HepG2 (cell line): ENCODE results near the gene CDC34. TPM values are rescaled to one million over a fixed set of nuclear protein-coding genes. Genes with fewer than 3 reads are reported as not detected.

ENCODE experiments used
- AKNA ChIP-seq: sonication (generic); formaldehyde crosslinking; IDR thresholded peaks from 2 replicates; pipeline ENCODE4 v1.4.0; 2020; ENCODE audit warnings: missing genetic modification reagents, borderline replicate concordance
- ATF7-NPFF ChIP-seq: sonication (generic); formaldehyde crosslinking; IDR thresholded peaks from 2 replicates; pipeline ENCODE4 v1.8.1; 2023; ENCODE audit warnings: mild to moderate bottlenecking, low read depth, missing genetic modification reagents, moderate library complexity
- E2F5 ChIP-seq: sonication (generic); formaldehyde crosslinking; conservative IDR thresholded peaks from 2 replicates; pipeline ENCODE4 v1.4.0; 2020; ENCODE audit warnings: missing genetic modification reagents
- HDAC2 ChIP-seq: sonication (generic); formaldehyde crosslinking; IDR thresholded peaks from 2 replicates; pipeline ENCODE4 v1.4.0; 2020; ENCODE audit warnings: missing genetic modification reagents
- HMGA1 ChIP-seq: sonication (generic); formaldehyde crosslinking; conservative IDR thresholded peaks from 2 replicates; pipeline ENCODE4 v1.4.0; 2020; ENCODE audit warnings: missing genetic modification reagents
- HNRNPLL ChIP-seq: fragments of 200-400 bp; formaldehyde crosslinking; IDR thresholded peaks from 2 replicates; pipeline ENCODE4 v1.6.1; 2017; ENCODE audit warnings: mild to moderate bottlenecking, low read depth, low read length; ENCODE audit not compliant: poor library complexity, severe bottlenecking
- MBD4 ChIP-seq: IDR thresholded peaks from 2 replicates; pipeline ENCODE4 v1.6.1; 2012; ENCODE audit warnings: low read length, inconsistent platforms, borderline replicate concordance
- MTF1 ChIP-seq: sonication (generic); formaldehyde crosslinking; IDR thresholded peaks from 2 replicates; pipeline ENCODE4 v1.5.0; 2020; ENCODE audit warnings: missing genetic modification reagents
- PLRG1 ChIP-seq: fragments of 450-650 bp; conservative IDR thresholded peaks from 2 replicates; pipeline ENCODE4 v1.6.1; 2016
- POGK ChIP-seq: sonication (generic); formaldehyde crosslinking; conservative IDR thresholded peaks from 2 replicates; pipeline ENCODE4 v1.8.0; 2022; ENCODE audit warnings: mild to moderate bottlenecking, moderate library complexity, missing genetic modification reagents
- SIN3B ChIP-seq: fragments of 150-350 bp; IDR thresholded peaks from 2 replicates; pipeline ENCODE4 v1.6.1; 2014; ENCODE audit warnings: low read length
- SP1 ChIP-seq, 2 experiments: fragments of 450-650 bp in 1 of 2; sonication (generic) in 1 of 2; formaldehyde crosslinking in 1 of 2; IDR thresholded peaks; 2 replicates each; pipeline versions ENCODE4 v1.4.0 to v1.6.1; 2016 to 2020; ENCODE audit warnings: missing genetic modification reagents in 1 of 2
- TIGD3 ChIP-seq: sonication (generic); formaldehyde crosslinking; IDR thresholded peaks from 2 replicates; pipeline ENCODE4 v1.5.1; 2020; ENCODE audit warnings: mild to moderate bottlenecking, missing genetic modification reagents, borderline replicate concordance
- YEATS2 ChIP-seq: sonication (generic); formaldehyde crosslinking; IDR thresholded peaks from 2 replicates; pipeline ENCODE4 v1.4.0; 2020; ENCODE audit warnings: missing genetic modification reagents, borderline replicate concordance
- ZBTB42 ChIP-seq: sonication (generic); formaldehyde crosslinking; IDR thresholded peaks from 2 replicates; pipeline ENCODE4 v1.5.0; 2020; ENCODE audit warnings: mild to moderate bottlenecking, missing genetic modification reagents
- ZNF260 ChIP-seq: sonication (generic); formaldehyde crosslinking; IDR thresholded peaks from 2 replicates; pipeline ENCODE4 v1.4.0; 2020; ENCODE audit warnings: missing genetic modification reagents, low read depth, mild to moderate bottlenecking, borderline replicate concordance
- ZNF75D ChIP-seq: sonication (generic); formaldehyde crosslinking; IDR thresholded peaks from 2 replicates; pipeline ENCODE4 v1.8.1; 2023; ENCODE audit warnings: missing genetic modification reagents, mild to moderate bottlenecking, borderline replicate concordance
- ZNF766 ChIP-seq: sonication (generic); formaldehyde crosslinking; IDR thresholded peaks from 2 replicates; pipeline ENCODE4 v1.5.0; 2020; ENCODE audit warnings: missing genetic modification reagents, borderline replicate concordance
- ZNF83 ChIP-seq: sonication (generic); formaldehyde crosslinking; IDR thresholded peaks from 2 replicates; pipeline ENCODE4 v1.4.0; 2020; ENCODE audit warnings: missing genetic modification reagents, mild to moderate bottlenecking, borderline replicate concordance
- ZSCAN22 ChIP-seq: sonication (generic); formaldehyde crosslinking; IDR thresholded peaks from 2 replicates; pipeline ENCODE4 v1.4.0; 2020; ENCODE audit warnings: mild to moderate bottlenecking, missing genetic modification reagents
- polyA plus RNA-seq, 8 experiments: library from polyadenylated mRNA; depleted of rRNA in 3 of 8; stranded (reverse) in 7 of 8; unstranded in 1 of 8; fragments of >200 nt; fragmentation: Illumina TruSeq in 4 of 8; extraction: Trizol in 4 of 8; gene quantifications; 2 replicates each; pipeline versions ENCODE4 v1.2.1 to v1.2.3, GENCODE V29; 2011 to 2016; ENCODE audit warnings: low read depth in 4 of 8, missing spikeins in 1 of 8, mixed read lengths in 1 of 8; ENCODE audit not compliant: insufficient read depth in 1 of 8
- total RNA-seq, 5 experiments: library from RNA; depleted of rRNA; stranded (reverse); fragments of >200 nt; fragmentation: Illumina TruSeq; extraction: Trizol; gene quantifications; 2 replicates each; pipeline ENCODE4 v1.2.3, GENCODE V29; 2016; ENCODE audit warnings: low read depth in 1 of 5

The CDC34 gene
- total and polyA plus RNA-seq, 2 of the 13 experiments (the other 11 are each of a cell fraction or from before 2014, with no cell fraction given): 138 to 150 TPM

- TF ChIP-seq AKNA (CRISPR knock-in tag) (no peak; the same call in 1 of the 2 replicates), ZNF260 (no peak), MTF1 (CRISPR knock-in tag) (no peak), TIGD3 (CRISPR knock-in tag) (no peak), YEATS2 (CRISPR knock-in tag) (peak; percentile 59; the same call in 1 of the 2 replicates), ZBTB42 (CRISPR knock-in tag) (no peak), POGK (CRISPR knock-in tag) (0 out of 2 replicates have a peak, but pooled peaks have one; percentile 20), ATF7-NPFF (CRISPR knock-in tag) (no peak; the same call in 1 of the 2 replicates), SIN3B (peak; percentile 25; the same call in 1 of the 2 replicates), E2F5 (CRISPR knock-in tag) (no peak), ZNF75D (CRISPR knock-in tag) (no peak), ZNF83 (no peak), PLRG1 (no peak), MBD4 (no peak), HDAC2 (no peak), ZNF766 (CRISPR knock-in tag) (no peak), SP1 (IDR thresholded peaks at IDR 0.05) (no peak), SP1 (CRISPR knock-in tag; IDR thresholded peaks at IDR 0.05) (0 out of 2 replicates have a peak, but pooled peaks have one; percentile 16), ZSCAN22 (no peak), HMGA1 (CRISPR knock-in tag) (no peak), HNRNPLL (peak; percentile 22)
Measured at GRCh38 chr19:507286-508203, 24.0 kb upstream of the CDC34 start, which contains the start of gene TPGS1 (continued).
